Breast epithelium (tissue), 3 donors: ENCODE measurements around the gene ARHGAP21.
"Not testable (repeated sequence)": the region's sequence is repeated elsewhere in the genome, so short reads cannot be mapped to it uniquely, and the experiment has no call there.

ENCODE experiments used
- POLR2AphosphoS5 ChIP-seq, 3 donors: sonication (generic); formaldehyde crosslinking; IDR thresholded peaks; one replicate each; pipeline ENCODE4 v1.6.1; 2017; ENCODE audit warnings: antibody characterized with exemption in 3 of 3
- TF ChIP-seq, protein P1 (sequence below), 3 donors: fragments of 450-650 bp; IDR thresholded peaks; one replicate each; pipeline ENCODE4 v1.5.1; 2016 to 2017; ENCODE audit warnings: antibody characterized with exemption in 3 of 3, mild to moderate bottlenecking in 3 of 3, moderate library complexity in 3 of 3

DNA sequence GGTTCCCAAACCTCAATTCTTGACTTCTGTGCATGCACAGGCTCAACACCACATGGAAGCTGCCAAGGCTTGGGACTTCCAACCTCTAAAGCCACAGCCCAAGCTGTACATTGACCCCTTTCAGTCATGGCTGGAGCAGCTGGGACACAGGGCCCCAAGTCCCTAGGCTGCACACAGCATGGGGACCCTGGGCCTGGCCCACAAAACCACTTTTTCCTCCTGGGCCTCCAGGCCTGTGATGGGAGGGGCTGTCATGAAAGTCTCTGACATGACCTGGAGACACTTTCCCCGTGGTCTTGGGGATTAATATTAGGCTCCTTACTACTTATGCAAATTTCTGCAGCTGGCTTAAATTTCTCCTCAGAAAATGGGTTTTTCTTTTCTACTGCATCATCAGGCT lies 41.3 kb upstream of the ARHGAP21 start:
- not testable (repeated sequence) for TF ChIP-seq POLR2AphosphoS5 (IDR thresholded peaks at IDR 0.05)
- TF ChIP-seq, protein P1, sequence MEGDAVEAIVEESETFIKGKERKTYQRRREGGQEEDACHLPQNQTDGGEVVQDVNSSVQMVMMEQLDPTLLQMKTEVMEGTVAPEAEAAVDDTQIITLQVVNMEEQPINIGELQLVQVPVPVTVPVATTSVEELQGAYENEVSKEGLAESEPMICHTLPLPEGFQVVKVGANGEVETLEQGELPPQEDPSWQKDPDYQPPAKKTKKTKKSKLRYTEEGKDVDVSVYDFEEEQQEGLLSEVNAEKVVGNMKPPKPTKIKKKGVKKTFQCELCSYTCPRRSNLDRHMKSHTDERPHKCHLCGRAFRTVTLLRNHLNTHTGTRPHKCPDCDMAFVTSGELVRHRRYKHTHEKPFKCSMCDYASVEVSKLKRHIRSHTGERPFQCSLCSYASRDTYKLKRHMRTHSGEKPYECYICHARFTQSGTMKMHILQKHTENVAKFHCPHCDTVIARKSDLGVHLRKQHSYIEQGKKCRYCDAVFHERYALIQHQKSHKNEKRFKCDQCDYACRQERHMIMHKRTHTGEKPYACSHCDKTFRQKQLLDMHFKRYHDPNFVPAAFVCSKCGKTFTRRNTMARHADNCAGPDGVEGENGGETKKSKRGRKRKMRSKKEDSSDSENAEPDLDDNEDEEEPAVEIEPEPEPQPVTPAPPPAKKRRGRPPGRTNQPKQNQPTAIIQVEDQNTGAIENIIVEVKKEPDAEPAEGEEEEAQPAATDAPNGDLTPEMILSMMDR (IDR thresholded peaks at IDR 0.05), result not testable (repeated sequence)
